ENCODE measurements around the gene PLCB1. TPM values are rescaled to one million over a fixed set of nuclear protein-coding genes. Genes with fewer than 3 reads are reported as not detected.

The PLCB1 gene
- total and polyA plus RNA-seq, 2 donors (not counting 3 experiments of a cell fraction or from before 2014, with no cell fraction given): 10.2 to 53.4 TPM

GRCh38 chr20:8408587-8409307 lies 276.7 kb downstream of the PLCB1 start:
- H3K4me3 ChIP-seq (replicated peaks in 1 of 3; ENCODE audit: insufficient read depth in 1 of 3, low read depth in 1 of 3, low read length in 3 of 3): no peak overlapping the region
- H3K4me1 ChIP-seq (ENCODE audit: control insufficient read depth, extremely low read depth, insufficient read depth, low read length): no peaks in the 10 kb centered on the region
- BruUV-seq (replicated peaks): no TSS peak
- intact Hi-C loops (cut with micrococcal nuclease): no loop called here
- H4K20me1 ChIP-seq (replicated peaks; ENCODE audit: control insufficient read depth, extremely low read depth, insufficient read depth, low read length): no peaks in the 10 kb centered on the region
- no peak overlapping the region for H3K4me2 ChIP-seq (ENCODE audit: insufficient read depth, low read length)
- no peaks in the 10 kb centered on the region for H3K9me1 ChIP-seq (replicated peaks; ENCODE audit: control insufficient read depth, extremely low read depth, insufficient read depth, low read length)
- no peak overlapping the region for H3K27ac ChIP-seq (ENCODE audit: insufficient read depth, low read depth, low read length)
- POLR2A ChIA-PET: no interaction called here
- FAIRE-seq (no peak), DNase-seq (ENCODE audit: low read depth, low spot score) (no peak)
- no peak overlapping the region for H3K9ac ChIP-seq (replicated peaks; ENCODE audit: extremely low read depth, insufficient read depth, low read length)
- H3K27me3 ChIP-seq (ENCODE audit: control insufficient read depth in 2 of 2, insufficient read depth in 2 of 2, low read length in 2 of 2): no peaks in the 10 kb centered on the region
- H3K9me3 ChIP-seq (replicated peaks; ENCODE audit: control insufficient read depth, insufficient read depth, low read length): no peaks in the 10 kb centered on the region
- H2AFZ ChIP-seq (ENCODE audit: low read depth, low read length): no peak overlapping the region
- dilution Hi-C loops (cut with MboI; ENCODE audit: extremely low pct_ligation_motif_present, low sequenced_read_pairs): no loop called here
- H3K36me3 ChIP-seq (ENCODE audit: control insufficient read depth in 2 of 2, extremely low read depth in 1 of 2, insufficient read depth in 2 of 2, low read length in 2 of 2): no peaks in the 10 kb centered on the region
- TF ChIP-seq JUN (IDR thresholded peaks at IDR 0.05; ENCODE audit: borderline replicate concordance, insufficient read depth, insufficient read length, low read depth) (no peak), MYC (IDR thresholded peaks at IDR 0.05; ENCODE audit: low read depth, low read length) (no peak), CTCF (IDR thresholded peaks at IDR 0.05; ENCODE audit: extremely low read depth in 1 of 2, insufficient read depth in 1 of 2, low read depth in 1 of 2, low read length in 2 of 2) (no peak), POLR2A (IDR thresholded peaks at IDR 0.05; ENCODE audit: low read depth, low read length) (no peak), POLR2AphosphoS5 (IDR thresholded peaks at IDR 0.05; ENCODE audit: insufficient read depth, low read depth, low read length) (no peak), MAX (IDR thresholded peaks at IDR 0.05; ENCODE audit: insufficient read depth, insufficient read length) (no peak), GATA2 (IDR thresholded peaks at IDR 0.05; ENCODE audit: insufficient read depth, insufficient read length, low read depth, low read length) (no peak), FOS (IDR thresholded peaks at IDR 0.05; ENCODE audit: borderline replicate concordance, insufficient read depth, low read length) (no peak), EZH2 (IDR thresholded peaks at IDR 0.05; ENCODE audit: borderline replicate concordance, low read depth, low read length, severe bottlenecking) (no peak)
- CTCF ChIA-PET: interaction anchor here (1.0 to 2.3 kb wide), 2 partner anchors 199 to 313 kb away, joined by 3 to 10 read pairs; no protein-coding TSS in a partner anchor
- no peaks in the 10 kb centered on the region for H3K79me2 ChIP-seq (ENCODE audit: control insufficient read depth, insufficient read depth, low read length)
